ENCODE results near the gene TARS3. TPM values are rescaled to one million over a fixed set of nuclear protein-coding genes. Genes with fewer than 3 reads are reported as not detected.
A peak's percentile ranks its signal among the peaks of the same experiment; 100 is the strongest.

TARS3 gene
- total RNA-seq, 6 experiments from 2014 or later = 4.5 to 9.4 (median 5.3) TPM

DNA sequence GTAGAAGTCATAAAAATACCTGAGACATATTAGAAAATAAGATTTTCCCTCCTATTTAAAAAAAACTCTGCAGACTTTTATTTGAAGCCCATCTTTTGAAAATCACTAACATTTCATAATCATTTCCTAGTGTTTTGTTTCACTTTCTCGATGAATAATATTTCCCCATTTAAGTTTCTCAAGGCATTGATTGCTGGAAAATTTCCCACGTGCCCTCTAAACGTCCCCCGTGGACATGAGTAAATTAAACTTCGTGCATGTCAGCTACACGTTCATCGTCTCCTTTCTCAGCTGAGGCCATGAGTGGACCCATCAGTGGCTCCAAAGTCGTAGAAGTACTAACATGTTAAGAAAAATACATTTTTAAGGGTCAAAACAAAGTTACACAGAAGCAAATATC is 70.1 kb downstream of the TARS3 start:
- Histone ChIP-seq H3K27ac (no peak overlapping the region), H3K27me3 (no peaks in the 10 kb centered on the region), H3K36me3 (peaks cover 0 to 2% (median under 1%) of the 10 kb centered on the region in 4 donors), H3K4me1 (peaks cover 0 to 23% (median 9%) of the 10 kb centered on the region in 4 donors), H3K4me3 (no peak overlapping the region), H3K9me3 (no peaks in the 10 kb centered on the region)
- DNase-seq (no peak), ATAC-seq (no peak)
- TF ChIP-seq POLR2A (IDR thresholded peaks at IDR 0.05) = no peak
- TF ChIP-seq, protein P1, sequence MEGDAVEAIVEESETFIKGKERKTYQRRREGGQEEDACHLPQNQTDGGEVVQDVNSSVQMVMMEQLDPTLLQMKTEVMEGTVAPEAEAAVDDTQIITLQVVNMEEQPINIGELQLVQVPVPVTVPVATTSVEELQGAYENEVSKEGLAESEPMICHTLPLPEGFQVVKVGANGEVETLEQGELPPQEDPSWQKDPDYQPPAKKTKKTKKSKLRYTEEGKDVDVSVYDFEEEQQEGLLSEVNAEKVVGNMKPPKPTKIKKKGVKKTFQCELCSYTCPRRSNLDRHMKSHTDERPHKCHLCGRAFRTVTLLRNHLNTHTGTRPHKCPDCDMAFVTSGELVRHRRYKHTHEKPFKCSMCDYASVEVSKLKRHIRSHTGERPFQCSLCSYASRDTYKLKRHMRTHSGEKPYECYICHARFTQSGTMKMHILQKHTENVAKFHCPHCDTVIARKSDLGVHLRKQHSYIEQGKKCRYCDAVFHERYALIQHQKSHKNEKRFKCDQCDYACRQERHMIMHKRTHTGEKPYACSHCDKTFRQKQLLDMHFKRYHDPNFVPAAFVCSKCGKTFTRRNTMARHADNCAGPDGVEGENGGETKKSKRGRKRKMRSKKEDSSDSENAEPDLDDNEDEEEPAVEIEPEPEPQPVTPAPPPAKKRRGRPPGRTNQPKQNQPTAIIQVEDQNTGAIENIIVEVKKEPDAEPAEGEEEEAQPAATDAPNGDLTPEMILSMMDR (IDR thresholded peaks at IDR 0.05) = no peak
- intact Hi-C loops (cut with DNase I) = no loop called here
- WGBS (ENCODE audit: insufficient coverage, low coverage, low lambda C conversion rate, missing lambda C conversion rate) = 44% methylated on average over 8 of the region's 8 CpGs

DNA sequence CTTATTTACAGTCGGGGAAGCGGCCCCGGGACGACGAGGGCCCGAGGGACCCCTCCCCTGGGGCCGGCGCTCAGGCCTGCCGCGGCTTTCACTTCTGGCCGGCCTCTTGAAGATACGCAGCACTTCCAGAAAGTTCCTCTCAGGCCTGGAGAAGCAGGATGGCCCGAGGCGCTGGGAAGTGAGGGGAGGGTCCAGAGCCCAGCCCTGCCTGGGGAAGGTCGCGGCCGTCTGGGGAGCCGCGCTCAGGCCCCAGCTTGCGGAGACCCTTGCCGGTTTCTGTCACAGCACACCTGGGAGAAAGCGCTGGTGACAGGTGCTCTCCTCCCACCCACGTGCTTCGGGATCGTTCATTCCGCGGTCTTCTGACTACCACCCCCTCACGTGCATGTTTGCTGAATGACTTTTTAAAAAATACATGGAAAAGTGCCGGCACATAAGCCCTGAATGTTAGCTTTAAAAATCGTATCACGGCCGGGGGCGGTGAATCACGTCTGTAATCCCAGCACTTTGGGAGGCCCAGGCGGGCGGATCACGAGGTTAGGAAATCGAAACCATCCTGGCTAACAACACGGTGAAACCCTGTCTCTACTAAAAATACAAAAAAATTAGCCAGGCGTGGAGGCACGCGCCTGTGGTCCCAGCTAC is 71.4 kb downstream of the TARS3 start:
- TF ChIP-seq, protein P1 (IDR thresholded peaks at IDR 0.05) = no peak
- no peak for TF ChIP-seq POLR2A (IDR thresholded peaks at IDR 0.05)
- H3K27me3 ChIP-seq = no peaks in the 10 kb centered on the region
- DNase-seq (peak in 2 of 3 donors; percentile 58 to 59), ATAC-seq (peak; percentile 41 to 67 (median 54))
- intact Hi-C loops (cut with DNase I) = no loop called here
- peaks cover 0 to 13% (median 3%) of the 10 kb centered on the region in 4 donors for H3K36me3 ChIP-seq
- H3K27ac ChIP-seq = peak overlapping the region; percentile 97 to 99 (median 97)
- peaks cover 0 to 25% (median 8%) of the 10 kb centered on the region in 4 donors for H3K4me1 ChIP-seq
- peak overlapping the region; percentile 92 to 93 (median 92) for H3K4me3 ChIP-seq
- WGBS (ENCODE audit: insufficient coverage, low coverage, low lambda C conversion rate, missing lambda C conversion rate) = 35% methylated on average over 33 of the region's 42 CpGs
- H3K9me3 ChIP-seq = no peaks in the 10 kb centered on the region

DNA sequence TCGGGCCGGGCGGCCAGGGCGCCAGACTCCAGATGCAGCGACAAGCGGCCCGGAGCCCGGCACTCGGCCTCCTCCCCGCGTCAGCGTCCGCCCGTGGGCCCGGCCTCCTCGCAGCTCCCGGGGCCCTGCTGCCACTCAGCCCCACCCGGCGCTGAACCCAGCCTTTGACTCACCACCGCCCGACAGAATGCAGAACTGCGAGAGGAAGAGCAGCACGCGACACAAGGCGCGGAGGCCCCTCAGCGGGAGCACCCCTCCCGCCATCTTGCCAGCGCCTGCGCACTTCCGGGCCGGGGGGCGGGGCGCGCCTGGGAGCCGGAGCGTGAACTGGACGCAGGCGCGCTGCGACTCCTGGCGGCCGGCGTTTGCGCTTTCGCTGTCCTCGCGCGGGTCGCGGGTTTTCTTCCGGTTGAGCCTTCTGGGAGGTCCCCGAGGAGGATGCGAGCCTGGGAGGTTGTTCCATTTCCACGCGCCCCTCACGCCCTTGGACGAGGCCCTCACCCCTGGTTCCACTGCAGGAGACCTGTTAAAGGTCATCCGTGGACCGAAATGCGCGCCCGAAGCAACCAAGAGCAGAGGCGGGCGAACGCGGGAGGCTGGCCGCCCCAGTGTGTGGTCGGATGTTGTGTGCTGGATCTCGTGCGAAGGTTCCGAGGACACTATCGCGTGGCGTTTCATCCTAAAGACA is 72.0 kb downstream of the TARS3 start, which contains the start of gene TM2D3:
TSS of gene TM2D3 (minus strand) at position 284 of the 688 bp plus-strand sequence. CDS start at position 264, 20 bp downstream.
- TF ChIP-seq, protein P1 (IDR thresholded peaks at IDR 0.05) = peak; percentile 77 to 94 (median 81)
- TF ChIP-seq POLR2A (IDR thresholded peaks at IDR 0.05) = peak; percentile 95
- H3K27me3 ChIP-seq = no peaks in the 10 kb centered on the region
- peak within 1 kb of the TSS; percentile 97 to 99 (median 97) for H3K27ac ChIP-seq
- ATAC-seq (peak; percentile 89 to 95 (median 94)), DNase-seq (peak; percentile 95 to 96 (median 95))
- H3K4me1 ChIP-seq = peaks cover 0 to 32% (median 9%) of the 10 kb centered on the region in 4 donors
- intact Hi-C loops (cut with DNase I) = no loop called here
- H3K36me3 ChIP-seq = peaks cover 0 to 13% (median 3%) of the 10 kb centered on the region in 4 donors
- H3K4me3 ChIP-seq = peak within 1 kb of the TSS; percentile 92 to 93 (median 92)
- WGBS (ENCODE audit: insufficient coverage, low coverage, low lambda C conversion rate, missing lambda C conversion rate) = 0% methylated on average over 6 of the region's 75 CpGs
- no peaks in the 10 kb centered on the region for H3K9me3 ChIP-seq

DNA sequence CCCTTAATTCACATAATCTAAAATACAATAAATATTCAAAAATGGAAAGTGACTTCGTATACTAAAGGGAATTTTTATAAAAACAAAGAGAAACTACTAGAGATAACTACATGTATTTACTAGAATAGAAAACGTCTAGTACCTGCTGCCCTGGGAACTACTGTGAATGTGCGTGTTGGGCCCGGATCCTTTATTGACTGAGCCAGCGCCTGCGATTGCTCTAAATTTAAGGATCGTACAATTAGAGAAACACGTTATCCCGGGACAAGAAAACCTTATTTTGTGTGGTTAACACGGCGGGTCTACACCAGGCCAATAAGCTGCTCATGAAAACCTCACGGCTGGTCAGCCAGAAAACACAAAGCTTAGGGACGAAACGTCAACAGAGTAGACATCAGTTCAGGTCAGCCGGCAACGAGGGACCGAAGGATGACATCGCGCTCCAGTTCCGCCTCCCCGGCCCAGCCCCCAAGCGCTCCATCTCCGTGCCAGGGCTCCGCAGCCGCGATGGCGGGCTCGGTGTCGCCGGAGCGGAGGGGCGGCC is 72.6 kb downstream of the TARS3 start:
- Histone ChIP-seq H3K4me1 (peaks cover 0 to 38% (median 10%) of the 10 kb centered on the region in 4 donors), H3K36me3 (peaks cover 0 to 13% (median 3%) of the 10 kb centered on the region in 4 donors), H3K27ac (peak overlapping the region; percentile 97 to 99 (median 97)), H3K27me3 (no peaks in the 10 kb centered on the region), H3K9me3 (no peaks in the 10 kb centered on the region), H3K4me3 (peak overlapping the region; percentile 92 to 93 (median 92))
- WGBS (ENCODE audit: insufficient coverage, low coverage, low lambda C conversion rate, missing lambda C conversion rate) = under 1% methylated on average over 11 of the region's 32 CpGs
- no peak for TF ChIP-seq POLR2A (IDR thresholded peaks at IDR 0.05)
- TF ChIP-seq, protein P1 (IDR thresholded peaks at IDR 0.05) = no peak
- intact Hi-C loops (cut with DNase I) = no loop called here
- DNase-seq (peak in 1 of 3 donors; percentile 65), ATAC-seq (peak; percentile 43 to 69 (median 63))

Measured in right lobe of liver (tissue), 6 donors.